HG02938 (cell line): Measurements from ENCODE around the gene HID1.

Experiments used
- ATAC-seq: cut with Tn5 transposase; IDR thresholded peaks from one replicate; pipeline ENCODE4 v1.9.1; 2021; ENCODE audit warnings: mild to moderate bottlenecking, moderate library complexity; ENCODE audit not compliant: unreplicated experiment

The HID1 gene

DNA sequence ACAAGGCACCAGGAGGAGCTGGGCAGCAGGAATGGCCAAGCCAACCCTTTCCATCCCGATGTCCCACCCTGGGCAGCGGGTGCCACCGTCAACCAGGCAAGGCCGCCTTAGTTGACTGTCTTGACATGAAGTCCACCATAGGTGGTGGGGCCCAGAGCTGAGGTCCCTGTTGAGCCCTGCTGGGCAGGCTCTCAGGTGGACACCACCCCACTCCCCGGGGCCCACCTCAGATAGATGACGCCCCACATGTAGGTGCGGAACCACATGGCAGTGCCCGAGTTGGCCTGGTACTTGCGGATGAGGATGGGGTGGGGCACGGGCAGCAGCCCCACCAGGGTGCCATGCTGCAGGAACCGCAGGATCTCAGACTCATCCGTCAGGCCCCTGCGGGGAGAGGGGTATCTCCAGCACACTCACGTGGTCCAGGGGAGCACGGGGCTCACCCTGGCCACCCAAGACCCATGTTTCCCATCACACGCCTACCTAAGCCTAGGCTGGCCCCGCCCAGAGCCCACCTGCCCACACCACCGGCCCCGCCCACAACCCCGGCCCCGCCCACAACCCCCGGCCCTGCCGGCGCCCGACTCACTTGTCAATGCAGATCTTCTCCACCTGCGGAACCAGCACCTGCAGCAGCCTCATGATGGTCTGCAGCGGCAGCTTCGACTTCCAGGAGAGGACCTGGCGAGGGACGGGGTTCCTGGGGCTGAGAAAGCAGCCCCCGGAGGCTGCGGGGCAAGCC is 20.7 kb downstream of the HID1 start:
- ATAC-seq = no peak

DNA sequence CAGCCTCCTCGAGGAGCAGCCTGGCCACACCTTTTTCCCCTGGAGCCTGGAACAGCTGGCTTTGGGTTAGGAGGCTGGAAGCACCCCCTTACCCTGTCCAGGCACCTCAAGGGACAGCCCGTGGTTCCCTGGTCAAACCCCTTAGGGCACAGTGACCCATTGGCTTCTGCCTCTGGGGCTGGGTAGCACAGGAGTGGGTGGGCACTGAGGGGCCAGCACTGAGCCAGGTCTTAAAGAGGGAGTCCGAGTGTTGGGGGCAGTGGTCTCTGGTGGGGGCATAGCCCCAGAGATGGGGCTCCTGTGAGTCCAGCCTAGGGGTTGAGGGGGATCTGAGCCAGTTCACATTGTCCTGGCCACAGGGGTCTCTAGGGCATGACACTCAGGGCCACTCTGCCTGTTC is 21.5 kb downstream of the HID1 start:
- ATAC-seq = no peak

DNA sequence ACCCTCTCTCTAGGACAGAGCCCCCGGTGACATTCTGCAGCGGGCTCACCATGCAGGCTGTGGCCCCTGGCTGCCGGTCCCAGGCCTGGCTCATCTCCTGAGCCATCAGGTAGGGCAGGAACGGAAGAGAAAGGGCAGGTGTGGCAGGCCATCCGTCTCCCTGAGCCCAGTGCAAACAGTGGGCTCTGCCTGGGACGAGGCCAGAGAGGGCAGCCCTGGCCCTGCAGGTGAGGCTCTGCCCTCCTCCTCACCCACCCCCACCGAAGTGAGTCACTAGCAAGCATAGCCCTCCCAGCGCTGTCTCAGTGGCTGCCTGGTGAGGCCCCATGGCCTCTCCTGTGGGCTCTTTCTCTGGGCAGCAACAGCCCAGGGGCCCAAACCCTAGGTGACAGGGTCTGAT is 22.4 kb downstream of the HID1 start:
- ATAC-seq = no peak

DNA sequence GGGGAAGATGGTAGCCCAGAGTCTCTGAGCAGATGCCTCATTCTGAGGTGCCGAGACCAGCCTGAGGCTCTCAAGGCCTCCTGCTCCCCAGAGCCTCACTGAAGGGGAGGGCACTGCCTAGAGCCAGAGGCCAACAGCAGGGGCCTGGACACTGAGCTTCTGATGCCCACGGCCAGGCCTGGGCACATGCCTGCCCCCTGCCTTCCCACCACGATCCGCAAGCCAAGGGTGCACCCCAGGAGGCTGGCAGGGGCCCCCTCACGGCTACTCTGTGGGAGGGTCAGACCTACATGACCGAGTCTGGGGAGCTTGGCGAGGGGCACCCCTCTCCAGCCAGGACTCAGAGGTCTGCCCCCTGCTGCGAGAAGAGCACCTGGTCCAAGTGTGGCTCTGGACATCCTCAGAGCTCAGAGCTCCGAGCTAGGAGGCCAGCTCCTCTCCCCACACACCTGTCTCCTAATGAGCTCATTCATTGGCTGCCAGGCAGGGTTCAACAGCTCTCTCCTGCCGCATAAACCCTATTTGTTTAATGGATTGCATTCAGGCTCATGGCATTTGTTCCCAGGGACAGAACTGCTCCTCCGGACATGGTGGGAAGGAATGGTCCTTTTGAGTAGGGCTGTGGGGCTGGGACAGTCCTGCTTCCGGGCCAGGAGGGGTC is 23.0 kb downstream of the HID1 start:
- no peak for ATAC-seq

DNA sequence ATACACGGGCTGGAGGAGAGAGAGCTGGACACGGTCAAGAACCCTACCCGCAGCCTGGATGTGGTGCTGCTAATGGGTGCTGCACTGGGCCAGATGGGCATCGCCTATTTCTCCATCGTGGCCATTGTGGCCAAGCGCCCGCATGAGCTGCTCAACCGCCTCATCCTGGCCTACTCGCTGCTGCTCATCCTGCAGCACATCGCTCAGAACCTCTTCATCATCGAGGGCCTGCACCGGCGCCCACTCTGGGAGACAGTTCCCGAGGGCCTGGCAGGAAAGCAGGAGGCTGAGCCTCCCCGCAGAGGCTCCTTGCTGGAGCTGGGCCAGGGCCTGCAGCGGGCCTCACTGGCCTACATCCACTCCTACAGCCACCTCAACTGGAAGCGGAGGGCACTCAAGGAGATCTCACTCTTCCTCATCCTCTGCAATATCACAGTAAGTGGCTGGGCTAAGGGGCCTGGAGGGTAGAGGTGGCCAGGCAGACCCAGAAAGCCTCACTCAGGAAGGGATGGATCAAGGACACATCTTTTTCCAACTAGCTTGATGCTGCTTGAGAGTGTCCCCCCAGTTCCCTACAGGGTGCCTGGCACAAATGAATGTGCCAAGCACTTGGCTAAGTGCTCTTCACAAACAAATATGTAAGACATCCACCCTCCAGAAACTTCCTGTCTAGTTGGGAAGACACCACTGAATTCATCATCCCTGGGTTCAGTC is 25.4 kb downstream of the HID1 start:
- ATAC-seq = no peak

DNA sequence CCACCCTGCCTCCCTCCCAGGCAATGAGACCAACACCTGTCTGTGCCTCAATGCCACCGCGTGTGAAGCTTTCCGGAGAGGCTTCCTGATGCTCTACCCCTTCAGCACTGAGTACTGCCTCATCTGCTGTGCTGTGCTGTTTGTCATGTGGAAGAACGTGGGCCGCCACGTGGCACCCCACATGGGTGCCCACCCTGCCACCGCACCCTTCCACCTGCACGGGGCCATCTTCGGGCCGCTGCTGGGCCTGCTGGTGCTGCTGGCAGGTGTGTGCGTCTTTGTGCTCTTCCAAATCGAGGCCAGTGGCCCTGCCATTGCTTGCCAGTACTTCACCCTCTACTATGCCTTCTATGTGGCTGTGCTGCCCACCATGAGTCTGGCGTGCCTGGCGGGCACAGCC is 25.9 kb downstream of the HID1 start:
- ATAC-seq = no peak

DNA sequence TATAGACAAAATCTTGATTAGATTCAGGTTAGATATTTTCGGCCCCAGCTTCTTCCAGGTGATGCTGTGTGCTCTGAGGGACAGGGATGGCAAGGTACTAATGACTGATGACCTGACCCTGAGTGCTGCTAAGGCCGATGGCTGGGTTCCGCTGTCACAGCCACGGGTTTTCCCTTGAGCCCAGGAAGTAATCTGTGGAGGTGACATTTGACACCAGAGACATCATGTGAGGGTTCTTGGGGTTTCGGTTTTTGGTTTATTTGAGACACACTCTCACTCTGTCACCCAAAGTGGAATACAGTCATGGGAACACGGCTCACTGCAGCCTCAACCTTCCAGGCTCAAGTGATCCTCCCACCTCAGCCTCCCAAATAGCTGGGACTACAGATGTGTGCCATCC is 27.0 kb downstream of the HID1 start:
- ATAC-seq = peak; percentile 42

DNA sequence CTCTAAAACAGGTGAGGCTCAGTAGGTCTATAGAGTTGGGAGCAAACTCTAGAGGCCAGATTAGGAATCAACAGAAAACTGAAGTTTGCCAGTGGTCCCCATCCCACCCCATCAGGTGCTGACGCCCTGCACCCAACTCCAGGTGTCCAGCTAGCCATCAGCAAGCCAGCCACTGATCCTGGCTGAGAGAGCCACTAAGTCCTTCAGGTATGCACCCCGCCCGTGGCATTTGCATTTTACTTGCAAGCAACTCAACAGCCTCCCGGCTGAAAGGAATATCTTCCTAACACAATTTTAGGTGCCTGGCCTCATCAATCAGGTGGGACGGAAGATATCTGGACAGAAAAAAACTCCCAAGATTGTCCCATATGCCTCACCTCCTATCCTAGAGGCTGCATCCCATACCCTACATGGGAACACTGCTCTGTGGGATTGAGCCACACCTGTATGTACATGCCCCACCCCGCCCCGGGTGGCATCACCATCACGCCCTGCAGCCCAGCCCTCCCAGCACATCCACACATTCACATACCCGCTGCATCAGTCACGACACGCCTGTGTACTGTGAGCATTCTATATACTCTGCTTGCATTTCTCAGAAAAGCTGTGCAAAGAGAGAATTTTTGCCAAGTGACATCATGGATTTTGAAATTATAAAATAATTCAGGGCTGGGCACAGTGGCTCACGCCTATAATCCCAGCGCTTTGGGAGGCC is 28.6 kb downstream of the HID1 start:
- ATAC-seq = no peak

DNA sequence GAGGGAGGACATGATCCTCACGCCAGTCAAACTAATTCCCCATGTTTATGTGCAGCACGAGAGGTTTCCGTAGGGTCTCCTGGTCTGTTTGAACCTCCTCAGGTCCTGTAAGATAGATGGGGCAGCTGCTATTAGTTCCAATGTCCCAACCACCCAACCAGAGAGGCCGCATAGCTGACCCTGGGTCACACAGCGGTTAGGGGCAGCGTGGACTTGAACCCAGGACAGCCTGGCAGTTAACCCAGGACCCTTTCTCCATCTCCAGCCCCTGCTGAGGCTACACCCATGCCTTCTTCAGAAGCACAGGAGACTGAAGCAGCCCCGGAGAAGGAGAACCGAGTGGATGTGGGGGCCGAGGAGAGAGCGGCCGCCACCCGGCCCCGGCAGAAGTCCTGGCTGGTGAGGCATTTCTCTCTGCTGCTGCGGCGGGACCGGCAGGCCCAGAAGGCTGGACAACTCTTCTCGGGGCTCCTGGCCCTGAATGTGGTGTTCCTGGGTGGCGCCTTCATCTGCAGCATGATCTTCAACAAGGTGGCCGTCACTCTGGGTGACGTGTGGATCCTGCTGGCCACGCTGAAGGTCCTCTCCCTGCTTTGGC is 31.3 kb downstream of the HID1 start:
- no peak for ATAC-seq

DNA sequence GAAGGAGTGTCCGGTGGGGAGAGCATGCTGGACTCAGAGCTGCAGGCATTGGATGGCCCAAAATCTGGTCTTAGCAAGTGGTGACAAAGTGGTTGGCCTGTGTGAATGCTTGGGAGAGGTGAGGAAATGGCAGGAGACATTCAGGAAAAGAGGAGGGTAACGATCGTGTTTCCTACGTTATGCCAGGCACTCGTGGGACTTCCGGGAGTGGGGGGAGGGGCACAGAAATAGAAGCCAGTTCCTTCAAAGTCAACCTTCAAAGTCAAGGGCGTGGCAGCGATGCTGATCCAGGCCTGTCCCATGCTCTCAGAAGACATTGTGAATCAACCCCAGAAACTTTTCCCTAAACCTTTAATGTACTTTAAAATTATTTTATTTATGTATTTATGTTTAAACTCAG is 33.0 kb downstream of the HID1 start:
- no peak for ATAC-seq

DNA sequence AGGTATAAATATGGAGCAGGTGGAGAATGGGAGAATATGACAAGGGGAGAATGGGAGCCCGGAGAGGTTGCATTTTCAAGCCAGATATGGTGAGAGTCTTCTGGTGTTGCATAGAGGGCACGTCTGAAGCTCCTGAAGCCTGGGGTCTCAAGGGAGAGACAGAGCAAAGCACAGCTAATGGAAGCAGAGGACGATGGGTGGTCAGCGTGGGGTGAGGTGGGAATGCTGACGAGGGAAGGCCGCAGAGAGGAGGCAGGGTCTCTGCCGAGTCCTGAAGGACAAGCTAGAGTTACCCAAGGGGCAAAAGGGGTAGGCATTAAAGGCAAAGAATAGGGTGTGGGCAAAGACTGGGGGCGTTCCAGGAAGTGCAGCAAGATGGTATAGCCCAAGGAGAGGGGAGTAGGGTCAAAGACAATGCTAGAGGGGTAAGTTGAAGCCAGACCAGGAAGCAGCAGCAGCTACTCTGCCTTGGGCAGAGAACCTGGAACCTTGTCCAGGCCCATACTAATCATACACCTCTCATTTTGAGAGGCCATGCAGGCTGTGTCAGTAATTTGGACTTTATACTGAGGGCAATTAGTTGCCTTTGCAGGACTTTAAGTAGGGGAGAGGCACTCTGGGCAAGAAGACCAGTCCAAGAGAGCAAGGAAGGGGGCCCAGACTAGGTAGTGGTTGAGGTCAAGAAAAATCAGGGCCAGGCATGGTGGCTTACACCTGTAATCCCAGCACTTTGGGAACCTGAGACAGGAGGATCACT is 34.2 kb downstream of the HID1 start:
- ATAC-seq = no peak

DNA sequence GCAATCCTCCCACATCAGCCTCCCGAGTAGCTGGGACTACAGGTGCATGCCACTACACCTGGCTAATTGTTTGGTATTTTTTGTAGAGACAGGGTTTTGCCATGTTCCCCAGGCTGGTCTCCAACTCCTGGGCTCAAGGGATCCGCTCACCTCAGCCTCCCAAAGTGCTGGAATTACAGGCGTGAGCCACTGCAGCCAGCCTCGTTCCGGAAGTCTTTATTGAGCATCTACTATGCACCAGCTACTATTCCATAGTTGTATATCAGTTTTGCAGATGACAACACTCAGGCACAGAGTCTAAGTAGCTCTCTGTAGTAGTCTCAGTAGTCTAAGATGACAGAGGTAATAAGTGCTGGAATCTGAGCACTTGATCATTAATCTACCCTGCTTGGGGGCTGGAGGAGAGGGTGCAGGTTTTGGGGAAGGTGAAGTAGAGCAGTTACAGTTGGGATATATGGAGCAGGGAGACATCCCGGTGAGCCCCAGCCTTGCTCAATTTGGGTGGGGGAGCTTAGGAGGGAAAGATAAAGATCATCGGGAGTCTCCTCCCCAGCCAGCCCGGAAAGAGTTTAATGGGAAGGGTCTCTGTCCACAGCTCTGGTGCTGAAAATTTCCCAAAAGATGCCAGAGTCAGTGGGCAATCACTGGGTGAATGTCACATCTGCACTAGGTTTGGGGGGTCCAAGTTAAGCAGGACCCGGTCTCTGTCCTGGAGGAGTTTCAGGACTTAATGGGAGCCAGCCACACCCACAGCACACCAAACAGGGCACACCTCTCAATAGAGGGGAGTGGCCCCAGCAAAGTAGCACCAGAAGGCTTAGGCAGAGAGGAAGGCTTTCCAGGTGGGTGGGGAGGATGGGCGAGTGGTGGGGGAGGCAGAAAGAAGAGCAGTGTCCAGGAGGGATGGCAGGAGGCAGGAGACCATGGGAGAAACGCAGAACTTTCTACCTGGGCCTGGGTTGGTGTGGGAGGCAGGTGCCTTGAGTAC is 35.2 kb downstream of the HID1 start:
- no peak for ATAC-seq

DNA sequence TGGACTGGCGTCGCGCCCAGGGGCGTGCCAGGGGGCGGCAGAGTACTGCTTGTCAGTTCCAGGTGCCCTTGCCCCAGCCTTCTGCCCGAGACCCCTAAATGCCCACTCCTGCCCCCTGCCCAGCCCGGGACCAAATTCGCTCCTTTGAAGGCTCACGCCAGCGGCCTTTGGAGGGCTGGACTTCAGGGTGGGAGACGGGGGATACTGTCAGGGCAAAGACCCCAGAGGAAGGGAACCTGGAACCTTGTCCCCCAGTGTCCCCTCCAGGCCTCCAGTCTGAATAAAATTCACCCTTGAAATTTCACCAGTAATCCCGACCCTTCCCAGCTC is 36.1 kb downstream of the HID1 start:
- ATAC-seq = no peak

DNA sequence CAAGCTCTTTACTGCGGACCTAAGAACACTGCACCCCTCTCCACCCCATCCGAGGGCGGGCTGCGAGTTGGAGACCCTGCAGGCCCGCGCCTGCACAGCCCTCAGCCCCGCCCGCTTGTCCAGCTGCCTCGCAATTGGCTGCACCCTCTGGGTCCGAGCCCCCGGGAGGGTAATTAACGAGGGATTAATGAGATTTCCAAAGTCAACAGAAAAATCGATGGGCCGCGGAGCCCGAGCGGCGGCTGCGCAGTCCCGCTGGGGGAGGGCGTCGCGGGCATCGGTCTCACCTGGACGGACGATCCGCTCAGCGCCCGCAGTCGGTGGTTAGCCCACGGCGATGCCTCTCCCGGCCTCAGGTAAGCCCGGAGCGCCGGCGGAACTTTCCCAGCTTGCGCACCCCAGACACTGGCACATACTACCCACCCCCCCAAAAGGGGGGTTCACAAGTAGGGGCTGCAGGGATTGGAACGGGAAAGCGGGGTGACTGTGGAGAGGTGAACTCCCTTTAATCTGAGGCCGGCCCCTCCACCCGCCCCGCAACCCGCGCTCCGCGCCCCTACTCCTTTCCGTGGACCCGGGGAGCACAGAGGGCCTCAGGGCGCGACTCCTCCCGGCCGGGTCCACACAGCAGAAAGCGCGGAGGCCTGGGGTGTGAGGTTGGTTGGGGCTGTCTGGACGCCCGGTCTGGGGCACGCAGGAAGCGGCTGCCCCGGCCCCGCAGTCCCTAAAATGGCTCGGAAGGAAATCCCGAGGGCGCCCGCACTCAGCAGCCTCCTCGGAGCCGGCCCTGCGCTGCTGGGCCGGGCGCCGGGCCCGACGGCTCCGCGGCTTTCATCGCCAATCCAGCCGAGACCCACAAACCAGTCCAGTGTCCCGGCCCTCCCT is 36.7 kb downstream of the HID1 start, which contains the start of gene OTOP3:
TSS of gene OTOP3 (plus strand) at position 314 of the 885 bp plus-strand sequence. CDS start at position 338, 24 bp downstream.
- ATAC-seq = no peak

DNA sequence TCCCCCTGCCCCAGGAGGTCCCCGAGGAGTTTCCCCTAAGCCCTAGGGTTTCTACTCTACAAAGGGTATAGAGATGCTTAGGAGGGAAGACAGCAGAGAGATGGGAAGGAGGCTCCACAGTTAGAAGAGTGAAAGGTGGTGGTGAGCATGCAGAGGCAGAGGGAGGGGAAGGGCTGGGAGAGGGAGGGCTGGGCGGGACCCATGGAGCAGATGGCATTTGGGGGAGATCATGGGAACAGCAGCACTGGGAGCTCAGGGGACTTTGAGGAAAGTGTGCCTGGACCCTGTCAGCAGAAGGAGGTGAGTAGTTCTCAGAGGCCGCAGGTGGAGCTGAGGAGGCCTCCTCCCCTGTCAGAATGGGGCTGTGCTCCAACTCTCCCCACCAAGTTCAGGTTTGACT is 37.5 kb downstream of the HID1 start:
- ATAC-seq = no peak

DNA sequence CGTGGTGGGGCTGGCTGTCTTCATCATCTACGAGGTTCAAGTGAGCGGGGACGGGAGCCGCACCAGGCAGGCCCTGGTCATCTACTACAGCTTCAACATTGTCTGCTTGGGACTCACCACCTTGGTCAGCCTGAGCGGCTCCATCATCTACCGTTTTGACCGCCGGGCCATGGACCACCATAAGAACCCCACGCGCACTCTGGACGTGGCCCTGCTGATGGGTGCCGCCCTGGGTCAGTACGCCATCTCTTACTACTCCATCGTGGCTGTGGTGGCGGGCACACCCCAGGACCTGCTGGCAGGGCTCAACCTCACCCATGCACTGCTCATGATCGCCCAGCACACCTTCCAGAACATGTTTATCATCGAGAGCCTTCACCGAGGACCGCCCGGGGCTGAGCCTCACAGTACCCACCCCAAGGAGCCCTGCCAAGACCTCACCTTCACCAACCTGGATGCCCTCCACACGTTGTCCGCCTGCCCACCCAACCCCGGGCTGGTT is 42.0 kb downstream of the HID1 start:
- ATAC-seq = no peak

DNA sequence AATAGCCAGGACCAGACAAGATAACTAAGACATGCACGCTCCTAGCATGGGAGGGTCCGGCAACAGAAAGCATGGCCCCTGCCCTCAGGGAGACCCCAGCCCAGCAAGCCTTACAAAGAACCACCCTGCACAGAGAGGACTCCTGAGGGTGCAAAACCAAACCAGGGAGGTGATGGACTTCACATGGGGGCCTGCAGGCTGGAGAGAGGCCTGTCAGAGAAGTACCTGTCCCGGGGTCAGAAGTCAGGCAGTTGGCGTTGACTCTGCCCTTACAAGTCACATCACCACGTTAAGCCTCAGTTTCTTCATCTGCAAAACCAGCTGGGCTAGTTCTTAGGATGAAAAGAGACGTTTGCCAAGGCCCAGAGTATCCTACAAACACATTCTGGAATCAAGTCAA is 43.8 kb downstream of the HID1 start:
- ATAC-seq = no peak

DNA sequence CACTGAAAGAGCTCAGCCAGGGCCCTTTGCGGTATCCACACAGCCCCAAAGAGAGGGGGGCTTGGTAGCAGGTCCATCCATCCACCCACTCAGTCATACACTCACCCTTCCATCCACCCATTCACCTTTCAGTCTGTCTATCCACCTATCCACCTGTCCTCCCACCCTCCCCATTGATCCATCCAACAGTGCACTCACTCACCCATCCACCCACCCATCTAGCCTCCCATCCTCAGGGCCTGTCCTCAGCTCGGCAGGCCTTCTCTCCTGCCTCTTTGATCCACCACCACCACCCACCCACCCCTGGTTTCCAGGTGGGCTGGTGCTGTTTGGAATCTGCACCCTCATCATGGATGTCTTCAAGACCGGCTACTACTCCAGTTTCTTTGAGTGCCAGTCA is 47.3 kb downstream of the HID1 start:
- no peak for ATAC-seq
